GM23248 (cell line): ENCODE data around the gene CCDC51. TPM values are rescaled to one million over a fixed set of nuclear protein-coding genes. Genes with fewer than 3 reads are reported as not detected.

Experiments used
- DNase-seq: peaks from one replicate; pipeline ENCODE4 v3.0.0-alpha.2; 2015
- H2AFZ ChIP-seq: fragments of 200-600 bp; sonication (generic); 2 replicates; pipeline ENCODE4 v1.6.1; 2016; ENCODE audit warnings: antibody characterized with exemption
- H3F3A ChIP-seq: fragments of 200-600 bp; sonication (generic); 2 replicates; pipeline ENCODE4 v1.6.1; 2016; ENCODE audit warnings: mild to moderate bottlenecking, antibody characterized with exemption, mixed run types; ENCODE audit not compliant: insufficient read depth
- H3K27ac ChIP-seq: fragments of 200-600 bp; sonication (generic); 2 replicates; pipeline ENCODE4 v1.5.1; 2016; ENCODE audit warnings: mild to moderate bottlenecking
- H3K27me3 ChIP-seq: fragments of 200-600 bp; sonication (generic); replicated peaks from 2 replicates; pipeline ENCODE4 v1.6.1; 2016; ENCODE audit warnings: mild to moderate bottlenecking; ENCODE audit not compliant: insufficient read depth
- H3K36me3 ChIP-seq: fragments of 200-600 bp; sonication (generic); 2 replicates; pipeline ENCODE4 v1.6.1; 2016; ENCODE audit warnings: low read depth, mild to moderate bottlenecking
- H3K4me1 ChIP-seq: fragments of 200-600 bp; sonication (generic); 2 replicates; pipeline ENCODE4 v1.6.1; 2016; ENCODE audit warnings: mild to moderate bottlenecking; ENCODE audit not compliant: insufficient read depth
- H3K4me2 ChIP-seq: fragments of 200-600 bp; sonication (generic); one replicate; pipeline ENCODE4 v1.6.1; 2016; ENCODE audit warnings: mild to moderate bottlenecking; ENCODE audit not compliant: unreplicated experiment
- H3K4me3 ChIP-seq: fragments of 200-600 bp; sonication (generic); 2 replicates; pipeline ENCODE4 v1.5.1; 2016; ENCODE audit warnings: mild to moderate bottlenecking
- H3K79me2 ChIP-seq: fragments of 200-600 bp; sonication (generic); 2 replicates; pipeline ENCODE4 v1.6.1; 2016; ENCODE audit warnings: mild to moderate bottlenecking; ENCODE audit not compliant: insufficient read depth
- H3K9ac ChIP-seq: fragments of 200-600 bp; sonication (generic); 2 replicates; pipeline ENCODE4 v1.6.1; 2016; ENCODE audit warnings: mild to moderate bottlenecking
- H3K9me2 ChIP-seq: fragments of 200-600 bp; sonication (generic); 2 replicates; pipeline ENCODE4 v1.6.1; 2016; ENCODE audit warnings: mixed run types, mild to moderate bottlenecking, moderate library complexity; ENCODE audit not compliant: insufficient read depth
- H3K9me3 ChIP-seq: fragments of 200-600 bp; sonication (generic); one replicate; pipeline ENCODE4 v1.6.1; 2017; ENCODE audit warnings: low read depth
- H4K20me1 ChIP-seq: fragments of 200-600 bp; sonication (generic); 2 replicates; pipeline ENCODE4 v1.6.0; 2016; ENCODE audit not compliant: insufficient read depth
- EZH2 ChIP-seq: fragments of 200-600 bp; sonication (generic); IDR thresholded peaks from 2 replicates; pipeline ENCODE4 v1.6.1; 2018; ENCODE audit warnings: antibody characterized with exemption, mild to moderate bottlenecking; ENCODE audit not compliant: insufficient read depth, poor library complexity, severe bottlenecking
- EZH2phosphoT487 ChIP-seq: fragments of 200-600 bp; sonication (generic); IDR thresholded peaks from 2 replicates; pipeline ENCODE4 v1.6.1; 2018; ENCODE audit warnings: antibody characterized with exemption, moderate library complexity, mild to moderate bottlenecking, low read depth; ENCODE audit not compliant: insufficient read depth
- WGBS, 2 experiments: methylation state at CpG; one replicate each; pipeline ENCODE4 v1.1.6; 2015 to 2017; ENCODE audit warnings: low lambda C conversion rate in 2 of 2, low coverage in 1 of 2; ENCODE audit errors: missing lambda C conversion rate in 2 of 2; 5-methylcytosine and 5-hydroxymethylcytosine counted together
- in situ Hi-C: fragments of 300-500 bp; cut with MboI; formaldehyde crosslinking; loops from 2 replicates; pipeline ENCODE4 v1.15.0; 2020
- polyA plus RNA-seq: library from polyadenylated mRNA; unstranded; fragments of >200 nt; fragmentation: Nextera tagmentation; extraction: Ambion mirVana; gene quantifications from 2 replicates; pipeline ENCODE4 v1.2.1, GENCODE V29; 2016
- total RNA-seq: library from RNA; depleted of rRNA; stranded (reverse); fragments of >200 nt; shearing (Covaris generic); gene quantifications from 2 replicates; pipeline ENCODE4 v1.2.3, GENCODE V29; 2014

Gene CCDC51
- total and polyA plus RNA-seq, 2 experiments from 2014 or later, result 10.1 to 14.0 TPM

DNA sequence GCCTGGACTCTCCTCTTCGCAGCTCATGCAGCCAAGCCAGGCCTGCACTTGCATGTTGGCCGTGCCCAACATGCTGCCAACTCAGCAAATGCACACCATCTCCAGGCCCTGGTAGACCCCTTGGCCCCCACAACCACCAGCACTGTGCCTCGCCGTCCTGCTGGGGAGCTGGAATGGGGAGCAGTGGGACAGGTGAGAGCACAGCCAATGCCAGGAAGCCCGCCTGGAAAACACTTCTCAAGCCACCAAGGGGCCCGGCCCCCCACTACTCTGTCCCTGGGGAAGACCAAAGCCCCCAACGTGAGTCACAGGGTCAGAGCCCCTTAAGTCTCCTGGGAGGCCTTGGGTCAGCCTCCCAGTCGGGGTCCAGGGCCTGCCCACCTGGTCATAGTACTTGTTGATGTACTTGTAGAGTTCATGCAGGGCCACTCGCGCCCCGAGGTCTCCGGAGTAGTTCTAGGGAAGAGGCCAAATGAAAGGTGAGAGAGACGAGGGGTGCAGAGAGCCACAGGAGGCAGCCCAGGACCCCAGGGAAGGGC, 34.5 kb downstream of the CCDC51 start:
- TF ChIP-seq EZH2 (no peak), EZH2phosphoT487 (no peak)
- Histone ChIP-seq H3K9ac (no peak overlapping the region), H4K20me1 (no peaks in the 10 kb centered on the region), H3K4me1 (peaks cover 12% of the 10 kb centered on the region), H3K4me2 (no peak overlapping the region), H3K27me3 (no peaks in the 10 kb centered on the region), H2AFZ (no peak overlapping the region), H3K9me3 (no peaks in the 10 kb centered on the region), H3K36me3 (no peaks in the 10 kb centered on the region), H3K79me2 (no peaks in the 10 kb centered on the region), H3K27ac (no peak overlapping the region), H3K4me3 (no peak overlapping the region), H3K9me2 (no peaks in the 10 kb centered on the region), H3F3A (peaks cover 12% of the 10 kb centered on the region)
- in situ Hi-C loops, result no loop called here
- DNase-seq, result no peak
- 83% methylated on average over 13 of the region's 13 CpGs for WGBS, 2 experiments

DNA sequence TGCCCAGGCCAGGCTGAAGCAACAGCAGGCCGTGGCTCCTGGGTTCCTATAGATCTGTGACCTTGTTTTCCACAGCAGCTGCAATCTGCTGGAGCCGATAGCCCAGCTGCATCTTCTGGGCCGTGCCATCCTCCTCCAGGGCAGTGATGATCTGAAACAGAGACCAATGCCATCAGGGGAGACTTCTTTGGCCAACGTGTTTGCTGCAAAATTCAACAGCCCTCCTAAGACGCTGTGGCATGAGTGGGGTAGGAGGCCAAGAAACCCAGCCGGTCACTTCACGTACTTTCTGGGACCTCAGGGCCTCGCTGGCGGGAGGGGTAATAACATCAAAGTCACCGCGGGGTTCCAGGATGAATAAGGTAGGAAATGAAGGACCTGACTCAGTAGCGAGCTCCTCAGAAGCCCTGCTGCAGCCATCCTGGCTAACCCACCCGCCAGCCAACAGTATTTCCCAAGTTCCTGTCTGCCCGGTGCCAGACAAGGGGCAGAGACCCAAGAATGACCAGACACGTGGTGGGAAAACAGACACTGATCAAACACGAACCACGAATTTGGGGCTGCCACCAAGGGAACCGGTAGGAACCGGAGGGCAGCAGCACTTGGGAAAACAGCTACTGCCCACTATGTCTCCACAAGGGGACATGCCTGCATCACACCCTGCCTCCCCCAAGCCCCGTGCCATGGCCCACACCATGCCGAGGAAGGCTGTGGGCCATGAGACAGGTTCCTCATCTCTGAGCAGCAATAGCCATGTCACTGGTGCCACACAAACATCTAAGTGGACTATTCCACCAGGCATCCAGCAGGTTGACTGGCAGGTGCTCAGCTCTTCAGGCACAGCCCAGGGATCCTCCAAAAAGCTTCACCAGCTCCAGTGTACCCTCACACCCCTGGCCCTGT, 35.2 kb downstream of the CCDC51 start:
- TF ChIP-seq EZH2phosphoT487, result no peak
- TF ChIP-seq EZH2, result no peak
- no peak overlapping the region for H2AFZ ChIP-seq
- no peaks in the 10 kb centered on the region for H3K27me3 ChIP-seq
- no peaks in the 10 kb centered on the region for H4K20me1 ChIP-seq
- peaks cover 12% of the 10 kb centered on the region for H3F3A ChIP-seq
- WGBS, 2 experiments, result 75 to 80% methylated on average over 21 of the region's 21 CpGs
- DNase-seq, result no peak
- no peak overlapping the region for H3K4me3 ChIP-seq
- in situ Hi-C loops, result no loop called here
- H3K4me2 ChIP-seq, result no peak overlapping the region
- no peak overlapping the region for H3K9ac ChIP-seq
- H3K9me2 ChIP-seq, result no peaks in the 10 kb centered on the region
- H3K27ac ChIP-seq, result no peak overlapping the region
- no peaks in the 10 kb centered on the region for H3K79me2 ChIP-seq
- H3K9me3 ChIP-seq, result no peaks in the 10 kb centered on the region
- H3K4me1 ChIP-seq, result peaks cover 12% of the 10 kb centered on the region
- H3K36me3 ChIP-seq, result no peaks in the 10 kb centered on the region

DNA sequence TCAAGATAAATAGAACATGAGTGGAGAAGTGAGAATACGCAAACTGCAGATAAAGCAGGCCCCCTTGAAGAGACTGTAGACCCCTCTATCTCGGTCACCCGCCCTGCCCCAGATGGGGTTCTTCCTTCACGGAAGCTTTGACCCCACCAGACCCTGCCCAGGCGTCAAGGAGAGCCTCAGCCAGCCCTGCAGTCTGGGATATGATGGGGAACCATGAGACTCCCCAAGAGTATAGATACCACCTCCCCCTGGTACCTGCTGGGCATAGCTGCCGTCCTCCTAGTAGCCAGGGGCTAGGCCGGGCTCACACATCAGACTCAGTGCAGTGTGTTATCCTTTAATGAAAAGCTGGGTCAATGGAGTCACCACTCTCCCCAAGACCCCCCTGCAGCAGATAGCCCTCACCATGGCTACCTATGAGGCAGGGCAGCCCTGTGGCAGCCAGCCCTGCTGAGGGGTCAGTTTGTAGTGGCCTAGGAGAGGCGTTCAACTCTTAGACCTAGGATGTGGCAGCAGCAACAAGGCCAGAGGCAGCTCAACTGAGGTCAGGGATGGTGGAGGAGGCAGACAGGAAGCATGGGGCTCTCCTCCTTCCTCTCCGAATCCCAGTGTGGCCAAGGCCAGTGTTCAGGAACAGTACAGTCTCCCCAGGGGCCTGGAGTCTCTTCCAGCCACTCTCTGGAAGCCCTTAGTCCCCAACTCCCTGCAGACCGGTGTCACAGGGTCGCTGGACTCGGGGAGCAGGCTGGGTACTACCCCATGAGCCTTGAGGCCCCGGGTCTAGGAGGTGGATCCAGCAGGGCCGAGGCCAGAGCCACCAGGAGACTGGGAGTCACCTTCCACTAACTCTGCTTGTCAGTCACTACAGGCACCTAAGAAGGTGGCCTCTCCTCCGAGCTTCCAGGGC, 36.1 kb downstream of the CCDC51 start:
- no peak for DNase-seq
- in situ Hi-C loops, result no loop called here
- 88 to 90% methylated on average over 14 to 15 of the region's 15 CpGs for WGBS, 2 experiments

DNA sequence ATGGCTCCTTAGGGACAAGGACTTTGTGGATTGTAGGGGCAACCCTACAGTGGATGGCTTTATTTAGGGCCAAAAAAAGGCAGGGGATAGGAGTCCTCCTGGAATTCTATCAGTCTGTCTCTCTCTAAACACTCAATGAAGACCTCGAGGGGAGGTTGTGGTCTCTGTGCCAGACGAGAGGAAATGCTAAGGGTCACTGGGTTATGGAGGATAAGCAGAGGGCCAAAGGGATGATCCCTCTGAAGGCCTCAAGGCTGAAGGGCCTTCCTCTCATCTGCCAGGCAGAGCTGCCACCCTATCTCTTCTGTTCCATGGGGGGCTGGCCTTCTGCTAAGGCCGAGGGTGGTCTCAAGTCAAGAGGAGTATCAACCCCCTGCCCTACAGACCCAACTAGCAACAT, 37.0 kb downstream of the CCDC51 start:
- H3K9me3 ChIP-seq, result no peaks in the 10 kb centered on the region
- TF ChIP-seq EZH2, result no peak
- TF ChIP-seq EZH2phosphoT487, result no peak
- H3K9me2 ChIP-seq, result no peaks in the 10 kb centered on the region
- no peaks in the 10 kb centered on the region; the same call in 1 of the 2 replicates for H3K27me3 ChIP-seq
- H3K4me1 ChIP-seq, result peaks cover 12% of the 10 kb centered on the region
- no peak overlapping the region for H3K27ac ChIP-seq
- no peak overlapping the region for H2AFZ ChIP-seq
- no peaks in the 10 kb centered on the region for H3K79me2 ChIP-seq
- H3K9ac ChIP-seq, result no peak overlapping the region
- no peak for DNase-seq
- peaks cover 12% of the 10 kb centered on the region for H3F3A ChIP-seq
- no peaks in the 10 kb centered on the region for H4K20me1 ChIP-seq
- H3K4me2 ChIP-seq, result no peak overlapping the region
- H3K36me3 ChIP-seq, result no peaks in the 10 kb centered on the region
- in situ Hi-C loops, result no loop called here
- no peak overlapping the region for H3K4me3 ChIP-seq
- WGBS, 2 experiments, result 46 to 61% methylated on average over 3 of the region's 3 CpGs

More for the DNA sequence above, 36.1 kb downstream of the CCDC51 start:
- TF ChIP-seq EZH2phosphoT487 (no peak), EZH2 (no peak)
- H3K4me1 ChIP-seq, result peaks cover 12% of the 10 kb centered on the region
- H3K9me3 ChIP-seq, result no peaks in the 10 kb centered on the region
- no peak overlapping the region for H3K9ac ChIP-seq
- H4K20me1 ChIP-seq, result no peaks in the 10 kb centered on the region
- H3K27me3 ChIP-seq, result no peaks in the 10 kb centered on the region; the same call in 1 of the 2 replicates
- peaks cover 12% of the 10 kb centered on the region for H3F3A ChIP-seq
- no peaks in the 10 kb centered on the region for H3K9me2 ChIP-seq
- no peak overlapping the region for H3K27ac ChIP-seq
- no peaks in the 10 kb centered on the region for H3K79me2 ChIP-seq
- H3K4me3 ChIP-seq, result no peak overlapping the region
- H3K4me2 ChIP-seq, result no peak overlapping the region
- no peak overlapping the region for H2AFZ ChIP-seq
- no peaks in the 10 kb centered on the region for H3K36me3 ChIP-seq
